Measurements from ENCODE around the gene WASHC3. TPM values are rescaled to one million over a fixed set of nuclear protein-coding genes. Genes with fewer than 3 reads are reported as not detected.

WASHC3 gene
- total RNA-seq, 1 donor from 2014 or later = 49.3 TPM

DNA sequence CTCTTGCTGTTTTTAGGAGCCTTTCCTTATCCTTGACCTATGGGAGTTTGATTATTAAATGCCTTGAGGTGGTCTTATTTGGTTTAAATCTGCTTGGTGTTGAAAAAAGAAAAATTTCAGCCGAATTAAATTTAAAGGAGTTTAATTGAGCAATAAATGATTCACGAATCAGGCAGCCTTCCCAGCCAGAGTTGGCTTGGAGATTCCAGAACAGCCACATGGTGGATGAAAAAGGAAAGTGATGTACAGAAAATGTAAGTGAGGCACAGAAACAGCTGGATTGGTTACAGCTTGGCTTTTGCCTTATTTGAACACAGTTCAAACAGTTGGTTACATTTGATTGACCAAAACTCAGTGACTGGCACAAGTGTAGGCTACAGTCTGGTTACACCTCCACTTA lies 69.7 kb downstream of the WASHC3 start:
- DNase-seq (ENCODE audit: low spot score in 2 of 2) (no peak), FAIRE-seq (no peak)

DNA sequence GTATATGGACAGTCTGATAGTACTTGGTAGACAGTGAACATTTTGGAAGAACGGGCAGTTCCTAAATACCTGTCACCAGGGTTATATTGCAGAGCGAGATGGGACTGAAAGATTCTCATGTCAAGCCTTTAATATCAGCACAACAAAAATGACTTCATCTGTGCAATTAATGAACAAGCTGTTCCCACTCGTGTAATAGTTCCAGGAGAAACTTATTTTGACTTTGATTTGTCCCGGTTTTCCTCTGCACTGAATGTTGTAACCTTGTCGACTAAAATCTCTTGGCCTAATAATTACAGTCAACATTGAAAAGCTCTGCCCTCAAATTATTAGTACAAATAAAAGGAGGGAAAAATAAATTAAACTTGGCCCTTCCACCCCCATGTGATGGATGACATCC lies 79.5 kb downstream of the WASHC3 start:
- DNase-seq (ENCODE audit: low spot score in 2 of 2) (no peak), FAIRE-seq (no peak)

DNA sequence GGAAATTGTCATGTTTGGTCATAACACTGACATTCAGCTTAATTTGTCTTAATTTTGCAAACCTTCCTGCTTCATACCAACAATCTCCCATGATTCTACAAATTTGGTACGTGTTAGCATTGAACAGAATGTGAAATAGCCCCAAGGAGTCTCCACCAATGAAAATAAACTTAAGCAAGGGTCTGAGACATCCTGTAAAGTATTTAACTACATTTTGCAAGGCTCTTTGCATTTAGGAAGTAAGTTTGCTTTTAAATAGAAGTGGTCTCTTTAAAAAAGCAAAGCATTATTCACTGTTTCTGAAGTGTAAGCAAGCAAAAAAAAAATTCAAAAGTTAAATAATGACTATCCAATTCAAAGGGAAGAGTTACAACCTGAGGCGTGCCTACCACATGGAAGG lies 79.9 kb downstream of the WASHC3 start:
- no peak for FAIRE-seq

DNA sequence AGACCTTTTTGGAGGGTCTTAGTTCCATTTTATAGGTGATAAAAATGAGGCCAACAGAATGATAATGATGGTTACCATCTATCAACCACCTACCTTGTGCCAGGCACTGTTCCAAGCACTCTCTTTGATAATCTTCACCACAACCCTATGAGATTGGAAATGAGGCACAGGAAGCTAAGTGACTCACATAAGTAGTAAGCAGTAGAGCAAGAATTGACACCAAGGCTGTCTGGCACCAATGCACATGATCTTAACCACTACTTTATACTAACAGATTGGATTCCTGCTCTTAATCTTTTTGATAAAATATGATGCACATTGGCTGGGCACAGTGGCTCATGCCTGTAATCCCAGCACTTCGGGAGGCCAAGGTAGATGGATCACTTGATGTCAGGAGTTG lies 93.0 kb downstream of the WASHC3 start:
- DNase-seq (ENCODE audit: low spot score in 2 of 2) (no peak), FAIRE-seq (no peak)

More for the DNA sequence above, 79.9 kb downstream of the WASHC3 start:
- no peak for DNase-seq (ENCODE audit: low spot score in 2 of 2)

DNA sequence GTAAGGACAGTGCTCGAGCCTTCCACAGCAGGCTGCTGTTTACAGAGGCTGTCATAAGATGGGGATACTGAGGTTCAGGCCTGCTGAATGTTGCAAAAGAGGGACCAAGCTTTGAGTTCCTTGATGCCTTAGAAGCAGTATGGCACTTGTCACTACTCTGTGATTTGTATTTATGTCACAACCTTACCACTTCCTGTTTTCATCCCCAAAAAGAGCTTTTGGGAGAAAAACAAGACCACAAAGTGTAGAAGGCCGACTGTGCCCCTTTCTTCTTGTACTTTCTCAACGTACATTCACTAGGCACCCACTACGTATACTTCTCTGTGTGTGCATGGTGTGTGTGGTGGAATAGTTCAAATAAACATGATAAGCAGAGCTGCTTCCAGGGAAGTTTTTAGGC lies 94.3 kb downstream of the WASHC3 start:
- DNase-seq (ENCODE audit: low spot score in 2 of 2) = no peak
- FAIRE-seq = no peak

DNA sequence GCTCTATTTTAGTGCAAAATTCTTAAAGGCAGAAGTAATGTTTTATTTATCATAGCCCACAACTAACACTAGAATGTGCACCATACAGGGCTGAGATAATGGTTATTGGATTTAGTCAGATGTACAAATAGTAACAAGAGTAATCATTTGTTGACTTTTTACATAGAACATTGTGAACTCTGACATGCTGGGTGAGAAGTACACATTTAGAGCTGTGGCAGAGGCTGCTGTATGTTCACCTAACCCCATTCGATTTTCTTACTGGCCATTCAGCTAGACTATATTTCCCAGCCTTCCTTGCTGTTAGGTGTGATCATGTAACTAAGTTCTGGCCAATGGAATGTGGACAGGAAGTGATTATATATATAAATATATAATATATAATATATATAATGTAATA lies 95.3 kb downstream of the WASHC3 start:
- no peak for FAIRE-seq

DNA sequence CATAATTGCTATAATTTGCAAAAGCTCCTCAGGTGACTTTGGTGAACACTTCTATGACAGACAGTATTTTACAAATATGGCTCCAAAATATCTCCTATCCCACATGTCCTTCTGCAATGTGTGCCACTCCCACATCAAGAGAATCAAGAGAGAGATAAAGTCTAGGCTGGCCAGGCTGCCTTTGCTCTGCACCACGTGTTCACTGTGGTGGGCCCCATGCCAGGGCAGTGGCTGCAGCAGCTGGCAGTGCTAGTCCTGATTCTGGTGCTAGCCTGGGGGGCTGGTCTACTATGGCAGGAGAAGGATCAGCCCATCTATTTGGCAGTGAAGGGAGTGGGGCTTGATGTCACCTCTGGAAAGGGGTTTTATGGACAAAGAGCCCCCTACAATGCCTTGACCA lies 98.1 kb downstream of the WASHC3 start:
- FAIRE-seq = no peak
- no peak for DNase-seq (ENCODE audit: low spot score in 2 of 2)

More for the DNA sequence above, 95.3 kb downstream of the WASHC3 start:
- DNase-seq (ENCODE audit: low spot score in 2 of 2) = no peak

Other genes with a start within 250 kb of the WASHC3 start
- 139 TPM for gene GNPTAB, start 231.0 kb downstream of the WASHC3 start, total RNA-seq
- gene DRAM1, start 184.4 kb downstream of the WASHC3 start, total RNA-seq = 0.82 TPM
- gene NUP37, start 58.1 kb upstream of the WASHC3 start, total RNA-seq = 4.1 TPM
- 6.5 TPM for gene PARPBP, start 58.2 kb upstream of the WASHC3 start, total RNA-seq
- 0.41 TPM for gene PMCH, start 135.8 kb upstream of the WASHC3 start, total RNA-seq

Data from frontal cortex (tissue), 4 donors.